ENCODE measurements around the gene CENPVL1.

- no peak for TF ChIP-seq CTCF (conservative IDR thresholded peaks at IDR 0.05; ENCODE audit: low read depth, low read length)
- TF ChIP-seq EZH2 (IDR thresholded peaks at IDR 0.05; ENCODE audit: borderline replicate concordance, low read depth, low read length, poor library complexity, severe bottlenecking), result no peak
Observed at GRCh38 chrX:51743179-51743957, 33.1 kb downstream of the CENPVL1 start, which contains the start of gene GSPT2.

Data from A673 (cell line).